NCI-H1105 treated with DMSO at 0.1 percent for 48 hours (cell line): Measurements from ENCODE around the gene GZMH.
"Not testable (repeated sequence)": the region's sequence is repeated elsewhere in the genome, so short reads cannot be mapped to it uniquely, and the experiment has no call there.

Source experiments
- DNase-seq: peaks from one replicate; lab custom pipeline; 2025; lab: John Stamatoyannopoulos, UW

GZMH gene

GRCh38 chr14:24609655-24610344, at the start of gene GZMH:
TSS of gene GZMH (minus strand) at chr14:24609685. CDS start at chr14:24609613, 72 bp downstream.
- no peak for DNase-seq

GRCh38 chr14:24648361-24648760, 38.9 kb upstream of the GZMH start:
- DNase-seq, result not testable (repeated sequence)

GRCh38 chr14:24639905-24640304, 30.4 kb upstream of the GZMH start:
- no peak for DNase-seq

- no peak for DNase-seq
Measured at GRCh38 chr14:24639270-24639669, 29.8 kb upstream of the GZMH start.

GRCh38 chr14:24634158-24634557, 24.7 kb upstream of the GZMH start, which contains the start of gene GZMB:
TSS of gene GZMB (minus strand) at chr14:24634190. CDS start at chr14:24634160, 30 bp downstream.
- no peak for DNase-seq

- no peak for DNase-seq
Measured at GRCh38 chr14:24633353-24633752, 23.9 kb upstream of the GZMH start.

- DNase-seq, result no peak
Measured at GRCh38 chr14:24632761-24633160, 23.3 kb upstream of the GZMH start.

GRCh38 chr14:24632336-24632735, 22.9 kb upstream of the GZMH start:
- DNase-seq, result no peak

GRCh38 chr14:24631749-24632335, 22.4 kb upstream of the GZMH start:
- DNase-seq, result no peak

- peak; percentile 92 for DNase-seq
Measured at GRCh38 chr14:24630872-24631477, 21.5 kb upstream of the GZMH start.

- DNase-seq, result no peak
Measured at GRCh38 chr14:24630087-24630871, 20.8 kb upstream of the GZMH start.

GRCh38 chr14:24629521-24629920, 20.0 kb upstream of the GZMH start:
- no peak for DNase-seq

- no peak for DNase-seq
Measured at GRCh38 chr14:24613747-24614146, 4.3 kb upstream of the GZMH start.

GRCh38 chr14:24613241-24613640, 3.8 kb upstream of the GZMH start:
- no peak for DNase-seq

- DNase-seq, result peak; percentile 52
Measured at GRCh38 chr14:24612196-24612595, 2.7 kb upstream of the GZMH start.

- DNase-seq, result no peak
Measured at GRCh38 chr14:24607635-24608514, 1.6 kb downstream of the GZMH start.

- no peak for DNase-seq
Measured at GRCh38 chr14:24607081-24607480, 2.4 kb downstream of the GZMH start.

- DNase-seq, result no peak
Measured at GRCh38 chr14:24606297-24606696, 3.2 kb downstream of the GZMH start.

- DNase-seq, result peak; percentile 28
Measured at GRCh38 chr14:24605435-24606190, 3.9 kb downstream of the GZMH start.

- no peak for DNase-seq
Measured at GRCh38 chr14:24597403-24597802, 12.1 kb downstream of the GZMH start.
